Muscle layer of duodenum (tissue), 2 donors: ENCODE data around the gene GRID2.

Source experiments
- H3K27ac ChIP-seq: one replicate; pipeline ENCODE4 v1.7.0; 2013; ENCODE audit warnings: mild to moderate bottlenecking, low read length
- H3K27me3 ChIP-seq: one replicate; pipeline ENCODE4 v1.7.0; 2013; ENCODE audit warnings: low read depth, mild to moderate bottlenecking, control low read depth, low read length
- H3K36me3 ChIP-seq, 2 donors: one replicate each; pipeline ENCODE4 v1.7.0; 2013; ENCODE audit warnings: low read length in 2 of 2, control low read depth in 1 of 2, mild to moderate bottlenecking in 1 of 2; ENCODE audit not compliant: insufficient read depth in 2 of 2, control insufficient read depth in 1 of 2
- H3K4me1 ChIP-seq, 2 donors: one replicate each; pipeline ENCODE4 v1.7.0; 2013; ENCODE audit warnings: low read length in 2 of 2, mild to moderate bottlenecking in 2 of 2, control low read depth in 1 of 2, moderate library complexity in 1 of 2; ENCODE audit not compliant: insufficient read depth in 2 of 2, control insufficient read depth in 1 of 2
- H3K4me3 ChIP-seq, 2 donors: one replicate each; pipeline ENCODE4 v1.7.0; 2013; ENCODE audit warnings: low read length in 2 of 2, low read depth in 1 of 2, mild to moderate bottlenecking in 1 of 2
- H3K9me3 ChIP-seq, 2 donors: one replicate each; pipeline ENCODE4 v1.7.0; 2013; ENCODE audit warnings: low read length in 2 of 2, control low read depth in 1 of 2, mild to moderate bottlenecking in 1 of 2; ENCODE audit not compliant: control insufficient read depth in 1 of 2
- donor health status: healthy.

Gene GRID2

GRCh38 chr4:92843784-92844183 lies 540.0 kb downstream of the GRID2 start:
- Histone ChIP-seq H3K4me1 (no peaks in the 10 kb centered on the region), H3K27me3 (no peaks in the 10 kb centered on the region), H3K36me3 (no peaks in the 10 kb centered on the region), H3K9me3 (no peaks in the 10 kb centered on the region), H3K4me3 (no peak overlapping the region), H3K27ac (no peak overlapping the region)

- no peak overlapping the region for H3K27ac ChIP-seq
- no peak overlapping the region for H3K4me3 ChIP-seq
- H3K36me3 ChIP-seq = no peaks in the 10 kb centered on the region
- H3K27me3 ChIP-seq = no peaks in the 10 kb centered on the region
- H3K4me1 ChIP-seq = no peaks in the 10 kb centered on the region
- H3K9me3 ChIP-seq = no peaks in the 10 kb centered on the region
Measured at GRCh38 chr4:92847026-92847425, 543.3 kb downstream of the GRID2 start.

GRCh38 chr4:92862509-92862908 lies 558.7 kb downstream of the GRID2 start:
- H3K27ac ChIP-seq = no peak overlapping the region
- H3K9me3 ChIP-seq = no peaks in the 10 kb centered on the region
- H3K4me1 ChIP-seq = no peaks in the 10 kb centered on the region
- no peak overlapping the region for H3K4me3 ChIP-seq
- no peaks in the 10 kb centered on the region for H3K36me3 ChIP-seq
- no peaks in the 10 kb centered on the region for H3K27me3 ChIP-seq

- H3K4me3 ChIP-seq = no peak overlapping the region
- H3K36me3 ChIP-seq = no peaks in the 10 kb centered on the region
- no peaks in the 10 kb centered on the region for H3K27me3 ChIP-seq
- H3K4me1 ChIP-seq = no peaks in the 10 kb centered on the region
- H3K27ac ChIP-seq = no peak overlapping the region
- H3K9me3 ChIP-seq = no peaks in the 10 kb centered on the region
Measured at GRCh38 chr4:92864096-92864495, 560.3 kb downstream of the GRID2 start.

GRCh38 chr4:92872604-92873003 lies 568.8 kb downstream of the GRID2 start:
- Histone ChIP-seq H3K27me3 (no peaks in the 10 kb centered on the region), H3K4me1 (no peaks in the 10 kb centered on the region), H3K4me3 (no peak overlapping the region), H3K36me3 (no peaks in the 10 kb centered on the region), H3K9me3 (no peaks in the 10 kb centered on the region), H3K27ac (no peak overlapping the region)

- Histone ChIP-seq H3K9me3 (peaks cover 0 to 3% of the 10 kb centered on the region in 2 donors), H3K4me1 (peaks cover 0 to 8% of the 10 kb centered on the region in 2 donors), H3K27ac (no peak overlapping the region), H3K27me3 (no peaks in the 10 kb centered on the region), H3K4me3 (no peak overlapping the region), H3K36me3 (no peaks in the 10 kb centered on the region)
Measured at GRCh38 chr4:92885632-92886031, 581.9 kb downstream of the GRID2 start.

- Histone ChIP-seq H3K9me3 (no peaks in the 10 kb centered on the region), H3K4me3 (no peak overlapping the region), H3K4me1 (no peaks in the 10 kb centered on the region), H3K27ac (no peak overlapping the region), H3K36me3 (no peaks in the 10 kb centered on the region), H3K27me3 (no peaks in the 10 kb centered on the region)
Measured at GRCh38 chr4:92952426-92952825, 648.7 kb downstream of the GRID2 start.

- Histone ChIP-seq H3K4me1 (no peaks in the 10 kb centered on the region), H3K27ac (no peak overlapping the region), H3K4me3 (no peak overlapping the region), H3K27me3 (no peaks in the 10 kb centered on the region), H3K36me3 (no peaks in the 10 kb centered on the region), H3K9me3 (no peaks in the 10 kb centered on the region)
Measured at GRCh38 chr4:92952897-92953296, 649.1 kb downstream of the GRID2 start.

GRCh38 chr4:92953462-92953861 lies 649.7 kb downstream of the GRID2 start:
- Histone ChIP-seq H3K4me3 (no peak overlapping the region), H3K27me3 (no peaks in the 10 kb centered on the region), H3K4me1 (no peaks in the 10 kb centered on the region), H3K27ac (no peak overlapping the region), H3K9me3 (no peaks in the 10 kb centered on the region), H3K36me3 (no peaks in the 10 kb centered on the region)

GRCh38 chr4:92961881-92962280 lies 658.1 kb downstream of the GRID2 start:
- Histone ChIP-seq H3K27me3 (no peaks in the 10 kb centered on the region), H3K36me3 (no peaks in the 10 kb centered on the region), H3K27ac (no peak overlapping the region), H3K4me3 (no peak overlapping the region), H3K4me1 (no peaks in the 10 kb centered on the region), H3K9me3 (no peaks in the 10 kb centered on the region)

- Histone ChIP-seq H3K27me3 (no peaks in the 10 kb centered on the region), H3K9me3 (no peaks in the 10 kb centered on the region), H3K4me1 (no peaks in the 10 kb centered on the region), H3K4me3 (no peak overlapping the region), H3K27ac (no peak overlapping the region), H3K36me3 (no peaks in the 10 kb centered on the region)
Measured at GRCh38 chr4:92962831-92963230, 659.1 kb downstream of the GRID2 start.

- no peak overlapping the region for H3K27ac ChIP-seq
Measured at GRCh38 chr4:92968556-92968955, 664.8 kb downstream of the GRID2 start.

More at GRCh38 chr4:92968556-92968955, 664.8 kb downstream of the GRID2 start:
- Histone ChIP-seq H3K27me3 (no peaks in the 10 kb centered on the region), H3K9me3 (no peaks in the 10 kb centered on the region), H3K36me3 (no peaks in the 10 kb centered on the region), H3K4me1 (no peaks in the 10 kb centered on the region), H3K4me3 (no peak overlapping the region)
